ENCODE results near the gene VSNL1. TPM values are rescaled to one million over a fixed set of nuclear protein-coding genes. Genes with fewer than 3 reads are reported as not detected.

VSNL1 gene
- total and polyA plus RNA-seq, 10 of the 15 experiments (the other 5 are each of a cell fraction or from before 2014, with no cell fraction given), result 0.04 to 0.30 (median 0.12) TPM; not detected in 4

DNA sequence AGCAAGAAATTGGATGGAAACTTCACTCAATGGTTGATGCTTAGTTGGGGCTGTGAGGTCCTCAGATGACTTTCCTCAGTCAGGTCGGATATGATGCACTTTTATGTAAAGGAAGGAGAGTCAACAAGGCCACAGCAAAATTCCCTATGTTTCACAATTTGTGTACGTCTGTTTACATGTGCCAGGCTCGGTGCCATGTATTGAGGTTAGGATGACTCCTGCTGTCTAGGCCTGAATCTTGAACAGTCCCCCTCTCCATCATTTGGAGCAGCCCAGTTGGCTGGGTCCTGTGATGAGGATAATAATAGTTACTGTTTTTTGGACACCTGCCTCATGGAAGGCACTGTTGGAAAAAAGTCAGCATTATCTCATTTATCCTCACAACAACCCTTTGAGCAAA lies 43.1 kb downstream of the VSNL1 start:
- CTCF ChIA-PET, result no interaction called here
- H3K27me3 ChIP-seq (replicated peaks in 1 of 2; ENCODE audit: control insufficient read depth in 2 of 2, insufficient read depth in 2 of 2, low read length in 1 of 2), result 0 out of 4 replicates have a peak, but pooled peaks cover 0 to 1% of the 10 kb centered on the region in 2 experiments
- POLR2A ChIA-PET, result no interaction called here
- ATAC-seq (no peak), DNase-seq (ENCODE audit: low read depth, low spot score) (no peak), FAIRE-seq (no peak)
- no peak for TF ChIP-seq ZNF24 (IDR thresholded peaks at IDR 0.05)
- TF ChIP-seq WRNIP1 (IDR thresholded peaks at IDR 0.05; ENCODE audit: borderline replicate concordance, low read depth, low read length), result no peak
- TF ChIP-seq, protein P1, sequence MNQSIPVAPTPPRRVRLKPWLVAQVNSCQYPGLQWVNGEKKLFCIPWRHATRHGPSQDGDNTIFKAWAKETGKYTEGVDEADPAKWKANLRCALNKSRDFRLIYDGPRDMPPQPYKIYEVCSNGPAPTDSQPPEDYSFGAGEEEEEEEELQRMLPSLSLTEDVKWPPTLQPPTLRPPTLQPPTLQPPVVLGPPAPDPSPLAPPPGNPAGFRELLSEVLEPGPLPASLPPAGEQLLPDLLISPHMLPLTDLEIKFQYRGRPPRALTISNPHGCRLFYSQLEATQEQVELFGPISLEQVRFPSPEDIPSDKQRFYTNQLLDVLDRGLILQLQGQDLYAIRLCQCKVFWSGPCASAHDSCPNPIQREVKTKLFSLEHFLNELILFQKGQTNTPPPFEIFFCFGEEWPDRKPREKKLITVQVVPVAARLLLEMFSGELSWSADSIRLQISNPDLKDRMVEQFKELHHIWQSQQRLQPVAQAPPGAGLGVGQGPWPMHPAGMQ (IDR thresholded peaks at IDR 0.05; ENCODE audit: borderline replicate concordance), result no peak
- TF ChIP-seq NBN (IDR thresholded peaks at IDR 0.05), result no peak
- TF ChIP-seq BRCA1 (IDR thresholded peaks at IDR 0.05; ENCODE audit: low read depth, low read length), result no peak
- no peak for TF ChIP-seq SUZ12 (IDR thresholded peaks at IDR 0.05; ENCODE audit: unreplicated experiment)
- peaks cover 12% of the 10 kb centered on the region for H3K4me1 ChIP-seq (ENCODE audit: control insufficient read depth, insufficient read depth, low read length)
- SMC1A ChIA-PET (ENCODE audit: uncharacterized antibody, unreplicated experiment), result no interaction called here
- no peaks in the 10 kb centered on the region for H3K36me3 ChIP-seq (ENCODE audit: control insufficient read depth in 2 of 2, insufficient read depth in 2 of 2, low read length in 1 of 2)
- no peaks in the 10 kb centered on the region for H4K20me1 ChIP-seq (ENCODE audit: control insufficient read depth, insufficient read depth)
- H3K27ac ChIP-seq (ENCODE audit: control insufficient read depth, insufficient read depth), result no peak overlapping the region
- H3K4me2 ChIP-seq (ENCODE audit: control insufficient read depth, insufficient read depth), result no peak overlapping the region
- intact Hi-C loops (cut with micrococcal nuclease; ENCODE audit: unreplicated experiment), result no loop called here
- in situ Hi-C loops (cut with MboI), result no loop called here
- WGBS (ENCODE audit: insufficient coverage, insufficient replicate concordance, low lambda C conversion rate, missing lambda C conversion rate), result 15% methylated on average over 3 of the region's 3 CpGs
- no TSS peak for BruUV-seq (replicated peaks)
- H3K9me3 ChIP-seq (replicated peaks; ENCODE audit: control insufficient read depth, insufficient read depth, low read length), result no peaks in the 10 kb centered on the region
- H3K79me2 ChIP-seq (ENCODE audit: control insufficient read depth, insufficient read depth, low read length), result no peaks in the 10 kb centered on the region
- no peak overlapping the region for H3K4me3 ChIP-seq
- no peak overlapping the region for H3K9ac ChIP-seq (ENCODE audit: control insufficient read depth, insufficient read depth, low read length)
- RAD21 ChIA-PET (ENCODE audit: unreplicated experiment), result no interaction called here
- H2AFZ ChIP-seq (ENCODE audit: control insufficient read depth, low read depth, low read length), result no peak overlapping the region

DNA sequence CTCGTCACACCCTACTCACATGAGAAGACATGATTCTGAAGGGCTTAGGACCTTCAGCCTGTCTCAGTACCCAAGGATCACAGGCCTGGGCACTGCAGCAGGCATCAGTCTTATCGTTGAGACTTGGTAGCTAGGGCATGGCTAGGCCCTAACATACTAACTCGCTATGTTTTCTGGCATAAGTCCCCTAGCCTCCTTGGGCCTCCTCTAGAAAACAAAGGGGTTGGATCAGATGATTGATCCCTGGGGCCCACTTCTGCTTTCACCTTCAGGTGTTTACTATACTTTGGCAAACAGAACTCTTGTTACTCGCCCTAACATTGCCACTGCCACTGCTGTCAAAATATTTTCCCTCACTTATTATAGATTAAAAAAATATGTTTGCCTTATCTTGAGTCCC lies 44.2 kb downstream of the VSNL1 start:
- intact Hi-C loops (cut with micrococcal nuclease; ENCODE audit: unreplicated experiment), result no loop called here
- no peak overlapping the region for H2AFZ ChIP-seq (ENCODE audit: control insufficient read depth, low read depth, low read length)
- H3K36me3 ChIP-seq (ENCODE audit: control insufficient read depth in 2 of 2, insufficient read depth in 2 of 2, low read length in 1 of 2), result no peaks in the 10 kb centered on the region
- ATAC-seq (peak; percentile 67), FAIRE-seq (no peak), DNase-seq (ENCODE audit: low read depth, low spot score) (no peak)
- TF ChIP-seq TCF3 (IDR thresholded peaks at IDR 0.05; ENCODE audit: borderline replicate concordance, insufficient read depth, low read depth, low read length), result no peak
- TF ChIP-seq CBX3 (IDR thresholded peaks at IDR 0.05; ENCODE audit: borderline replicate concordance, low read depth), result no peak
- TF ChIP-seq, protein P2, sequence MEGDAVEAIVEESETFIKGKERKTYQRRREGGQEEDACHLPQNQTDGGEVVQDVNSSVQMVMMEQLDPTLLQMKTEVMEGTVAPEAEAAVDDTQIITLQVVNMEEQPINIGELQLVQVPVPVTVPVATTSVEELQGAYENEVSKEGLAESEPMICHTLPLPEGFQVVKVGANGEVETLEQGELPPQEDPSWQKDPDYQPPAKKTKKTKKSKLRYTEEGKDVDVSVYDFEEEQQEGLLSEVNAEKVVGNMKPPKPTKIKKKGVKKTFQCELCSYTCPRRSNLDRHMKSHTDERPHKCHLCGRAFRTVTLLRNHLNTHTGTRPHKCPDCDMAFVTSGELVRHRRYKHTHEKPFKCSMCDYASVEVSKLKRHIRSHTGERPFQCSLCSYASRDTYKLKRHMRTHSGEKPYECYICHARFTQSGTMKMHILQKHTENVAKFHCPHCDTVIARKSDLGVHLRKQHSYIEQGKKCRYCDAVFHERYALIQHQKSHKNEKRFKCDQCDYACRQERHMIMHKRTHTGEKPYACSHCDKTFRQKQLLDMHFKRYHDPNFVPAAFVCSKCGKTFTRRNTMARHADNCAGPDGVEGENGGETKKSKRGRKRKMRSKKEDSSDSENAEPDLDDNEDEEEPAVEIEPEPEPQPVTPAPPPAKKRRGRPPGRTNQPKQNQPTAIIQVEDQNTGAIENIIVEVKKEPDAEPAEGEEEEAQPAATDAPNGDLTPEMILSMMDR (IDR thresholded peaks at IDR 0.05 in 2 of 3, conservative IDR thresholded peaks at IDR 0.05 in 1 of 3; ENCODE audit: control insufficient read depth in 2 of 3, extremely low read depth in 1 of 3, insufficient read depth in 1 of 3, low read depth in 3 of 3, low read length in 3 of 3), result no peak
- TF ChIP-seq SPI1 (IDR thresholded peaks at IDR 0.05; ENCODE audit: borderline replicate concordance, insufficient read depth, low read depth, low read length), result peak; percentile 50; the same call in 1 of the 2 replicates
- TF ChIP-seq, protein P3, sequence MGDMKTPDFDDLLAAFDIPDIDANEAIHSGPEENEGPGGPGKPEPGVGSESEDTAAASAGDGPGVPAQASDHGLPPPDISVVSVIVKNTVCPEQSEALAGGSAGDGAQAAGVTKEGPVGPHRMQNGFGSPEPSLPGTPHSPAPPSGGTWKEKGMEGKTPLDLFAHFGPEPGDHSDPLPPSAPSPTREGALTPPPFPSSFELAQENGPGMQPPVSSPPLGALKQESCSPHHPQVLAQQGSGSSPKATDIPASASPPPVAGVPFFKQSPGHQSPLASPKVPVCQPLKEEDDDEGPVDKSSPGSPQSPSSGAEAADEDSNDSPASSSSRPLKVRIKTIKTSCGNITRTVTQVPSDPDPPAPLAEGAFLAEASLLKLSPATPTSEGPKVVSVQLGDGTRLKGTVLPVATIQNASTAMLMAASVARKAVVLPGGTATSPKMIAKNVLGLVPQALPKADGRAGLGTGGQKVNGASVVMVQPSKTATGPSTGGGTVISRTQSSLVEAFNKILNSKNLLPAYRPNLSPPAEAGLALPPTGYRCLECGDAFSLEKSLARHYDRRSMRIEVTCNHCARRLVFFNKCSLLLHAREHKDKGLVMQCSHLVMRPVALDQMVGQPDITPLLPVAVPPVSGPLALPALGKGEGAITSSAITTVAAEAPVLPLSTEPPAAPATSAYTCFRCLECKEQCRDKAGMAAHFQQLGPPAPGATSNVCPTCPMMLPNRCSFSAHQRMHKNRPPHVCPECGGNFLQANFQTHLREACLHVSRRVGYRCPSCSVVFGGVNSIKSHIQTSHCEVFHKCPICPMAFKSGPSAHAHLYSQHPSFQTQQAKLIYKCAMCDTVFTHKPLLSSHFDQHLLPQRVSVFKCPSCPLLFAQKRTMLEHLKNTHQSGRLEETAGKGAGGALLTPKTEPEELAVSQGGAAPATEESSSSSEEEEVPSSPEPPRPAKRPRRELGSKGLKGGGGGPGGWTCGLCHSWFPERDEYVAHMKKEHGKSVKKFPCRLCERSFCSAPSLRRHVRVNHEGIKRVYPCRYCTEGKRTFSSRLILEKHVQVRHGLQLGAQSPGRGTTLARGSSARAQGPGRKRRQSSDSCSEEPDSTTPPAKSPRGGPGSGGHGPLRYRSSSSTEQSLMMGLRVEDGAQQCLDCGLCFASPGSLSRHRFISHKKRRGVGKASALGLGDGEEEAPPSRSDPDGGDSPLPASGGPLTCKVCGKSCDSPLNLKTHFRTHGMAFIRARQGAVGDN (IDR thresholded peaks at IDR 0.05), result no peak
- H3K79me2 ChIP-seq (ENCODE audit: control insufficient read depth, insufficient read depth, low read length), result no peaks in the 10 kb centered on the region
- ChIA-PET SMC1A (ENCODE audit: uncharacterized antibody, unreplicated experiment) (no interaction called here), POLR2A (no interaction called here), RAD21 (ENCODE audit: unreplicated experiment) (no interaction called here), CTCF (no interaction called here)
- H4K20me1 ChIP-seq (ENCODE audit: control insufficient read depth, insufficient read depth), result no peaks in the 10 kb centered on the region
- no peaks in the 10 kb centered on the region for H3K9me3 ChIP-seq (replicated peaks; ENCODE audit: control insufficient read depth, insufficient read depth, low read length)
- no peak overlapping the region for H3K4me2 ChIP-seq (ENCODE audit: control insufficient read depth, insufficient read depth)
- H3K9ac ChIP-seq (ENCODE audit: control insufficient read depth, insufficient read depth, low read length), result no peak overlapping the region
- WGBS (ENCODE audit: insufficient coverage, insufficient replicate concordance, low lambda C conversion rate, missing lambda C conversion rate), result 3% methylated on average over 4 of the region's 4 CpGs
- H3K4me1 ChIP-seq (ENCODE audit: control insufficient read depth, insufficient read depth, low read length), result peaks cover 7% of the 10 kb centered on the region
- in situ Hi-C loops (cut with MboI), result no loop called here
- no peak overlapping the region for H3K4me3 ChIP-seq
- 0 out of 4 replicates have a peak, but pooled peaks cover 0 to 1% of the 10 kb centered on the region in 2 experiments for H3K27me3 ChIP-seq (replicated peaks in 1 of 2; ENCODE audit: control insufficient read depth in 2 of 2, insufficient read depth in 2 of 2, low read length in 1 of 2)
- H3K27ac ChIP-seq (ENCODE audit: control insufficient read depth, insufficient read depth), result no peak overlapping the region
- BruUV-seq (replicated peaks), result no TSS peak

Measured in GM12878 (cell line).